MCF 10A (cell line): ENCODE data around the gene TSSC4. TPM values are rescaled to one million over a fixed set of nuclear protein-coding genes. Genes with fewer than 3 reads are reported as not detected.

ENCODE experiments used
- BruUV-seq: library from RNA; stranded (reverse); fragments of 400-500 nt; replicated peaks from 2 replicates; lab custom pipeline; 2021; lab: Mats Ljungman, UMichigan
- CTCF ChIA-PET: fragments of 300-600 bp; sonication (Branson Sonifier 250); formaldehyde crosslinking; extraction: SDS; loops from one replicate; lab custom pipeline; 2021; ENCODE audit warnings: antibody characterized with exemption, inconsistent platforms; lab: Yijun Ruan, JAX
- POLR2A ChIA-PET: fragments of 300-600, 350-650 bp; sonication (Branson Sonifier 250); formaldehyde crosslinking; extraction: SDS; loops from one replicate; lab custom pipeline; 2020; ENCODE audit warnings: antibody characterized with exemption, inconsistent platforms; lab: Yijun Ruan, JAX
- DNase-seq: peaks from one replicate; pipeline ENCODE4 v3.0.0-alpha.2; 2018; ENCODE audit not compliant: unreplicated experiment
- H3K27ac Mint-ChIP-seq: one replicate; pipeline ENCODE4 v1.8.0; 2022; ENCODE audit warnings: mild to moderate bottlenecking, low read depth, mixed read lengths; ENCODE audit not compliant: unreplicated experiment
- H3K27me3 Mint-ChIP-seq: one replicate; pipeline ENCODE4 v1.8.0; 2022; ENCODE audit warnings: mixed read lengths; ENCODE audit not compliant: insufficient read depth, unreplicated experiment
- H3K36me3 Mint-ChIP-seq: one replicate; pipeline ENCODE4 v1.8.0; 2022; ENCODE audit warnings: mild to moderate bottlenecking, moderate library complexity, mixed read lengths; ENCODE audit not compliant: insufficient read depth, unreplicated experiment
- H3K4me1 Mint-ChIP-seq: one replicate; pipeline ENCODE4 v1.8.0; 2022; ENCODE audit warnings: mixed read lengths; ENCODE audit not compliant: insufficient read depth, unreplicated experiment
- H3K4me3 Mint-ChIP-seq: one replicate; pipeline ENCODE4 v1.8.0; 2022; ENCODE audit warnings: mild to moderate bottlenecking, moderate library complexity, mixed read lengths; ENCODE audit not compliant: unreplicated experiment
- H3K9me3 Mint-ChIP-seq: one replicate; pipeline ENCODE4 v1.8.0; 2022; ENCODE audit warnings: mixed read lengths; ENCODE audit not compliant: unreplicated experiment
- intact Hi-C: fragments of 100-400 bp; cut with micrococcal nuclease; formaldehyde crosslinking; loops from 2 replicates; pipeline ENCODE4 v1.14.1; 2022
- total RNA-seq: library from RNA; stranded (reverse); gene quantifications from 2 replicates; pipeline ENCODE4 v1.2.3, GENCODE V29; 2022
- TF ChIP-seq, protein P1 (sequence below): fragments of 200-600 bp; IDR thresholded peaks from one replicate; pipeline ENCODE4 v1.8.0; 2022; ENCODE audit warnings: antibody characterized with exemption, mild to moderate bottlenecking; ENCODE audit not compliant: unreplicated experiment

Gene TSSC4
- total RNA-seq, 1 experiment from 2014 or later = 70.3 TPM

DNA sequence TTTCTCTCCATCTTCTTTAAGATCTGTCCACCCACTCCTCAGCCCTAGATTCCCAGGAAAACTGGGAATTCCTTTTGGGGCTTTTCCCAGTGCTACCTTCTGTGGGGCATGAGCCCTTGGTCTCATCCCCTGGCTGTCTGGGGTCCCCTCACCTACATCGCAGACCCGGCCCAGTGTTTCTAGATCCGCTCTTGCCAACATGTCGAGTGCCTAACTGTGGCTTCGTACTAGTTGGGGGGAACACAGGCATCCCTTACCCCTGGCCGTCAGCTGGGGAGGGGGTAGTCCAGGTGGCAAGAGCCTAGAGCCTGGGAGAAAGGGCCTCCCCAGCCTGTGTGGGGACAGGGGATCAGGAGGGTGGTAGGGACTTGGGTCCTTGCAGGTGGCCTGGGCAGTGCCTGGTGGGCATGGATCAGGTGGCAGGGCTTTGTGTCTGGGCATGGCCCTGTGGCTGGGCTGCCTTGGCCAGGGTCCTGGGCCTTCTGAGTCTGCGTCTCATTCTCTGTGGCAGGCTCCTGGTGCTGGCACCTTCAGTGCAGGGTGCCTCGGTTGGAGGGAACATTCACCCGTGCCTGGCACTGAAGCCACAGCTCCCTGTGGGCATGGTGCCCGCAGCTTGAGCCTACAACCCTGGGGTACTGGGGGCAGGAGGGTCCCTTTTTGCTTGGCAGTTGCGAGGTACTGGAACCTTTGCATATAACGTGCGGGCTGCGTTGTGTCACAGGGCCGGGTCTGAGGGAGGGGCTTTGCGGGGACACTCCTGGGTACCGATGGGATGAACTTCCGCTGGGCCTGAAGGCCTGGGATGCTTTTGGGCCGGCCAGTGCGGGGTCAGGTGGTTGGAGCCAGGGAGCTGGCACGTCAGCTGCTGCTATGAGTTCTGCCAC lies 48.4 kb downstream of the TSSC4 start:
- intact Hi-C loops = no loop called here
- no peaks in the 10 kb centered on the region for H3K9me3 Mint-ChIP-seq
- H3K4me3 Mint-ChIP-seq = no peak overlapping the region
- H3K27ac Mint-ChIP-seq = no peak overlapping the region
- ChIA-PET POLR2A (no interaction called here), CTCF (interaction anchor here (1.2 kb wide), 2 partner anchors 28 to 144 kb away, joined by 3 read pairs; no protein-coding TSS in a partner anchor)
- H3K4me1 Mint-ChIP-seq = no peaks in the 10 kb centered on the region
- no peak for DNase-seq
- H3K27me3 Mint-ChIP-seq = peaks cover under 1% of the 10 kb centered on the region
- no TSS peak for BruUV-seq
- TF ChIP-seq, protein P1, sequence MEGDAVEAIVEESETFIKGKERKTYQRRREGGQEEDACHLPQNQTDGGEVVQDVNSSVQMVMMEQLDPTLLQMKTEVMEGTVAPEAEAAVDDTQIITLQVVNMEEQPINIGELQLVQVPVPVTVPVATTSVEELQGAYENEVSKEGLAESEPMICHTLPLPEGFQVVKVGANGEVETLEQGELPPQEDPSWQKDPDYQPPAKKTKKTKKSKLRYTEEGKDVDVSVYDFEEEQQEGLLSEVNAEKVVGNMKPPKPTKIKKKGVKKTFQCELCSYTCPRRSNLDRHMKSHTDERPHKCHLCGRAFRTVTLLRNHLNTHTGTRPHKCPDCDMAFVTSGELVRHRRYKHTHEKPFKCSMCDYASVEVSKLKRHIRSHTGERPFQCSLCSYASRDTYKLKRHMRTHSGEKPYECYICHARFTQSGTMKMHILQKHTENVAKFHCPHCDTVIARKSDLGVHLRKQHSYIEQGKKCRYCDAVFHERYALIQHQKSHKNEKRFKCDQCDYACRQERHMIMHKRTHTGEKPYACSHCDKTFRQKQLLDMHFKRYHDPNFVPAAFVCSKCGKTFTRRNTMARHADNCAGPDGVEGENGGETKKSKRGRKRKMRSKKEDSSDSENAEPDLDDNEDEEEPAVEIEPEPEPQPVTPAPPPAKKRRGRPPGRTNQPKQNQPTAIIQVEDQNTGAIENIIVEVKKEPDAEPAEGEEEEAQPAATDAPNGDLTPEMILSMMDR = no peak
- no peaks in the 10 kb centered on the region for H3K36me3 Mint-ChIP-seq

DNA sequence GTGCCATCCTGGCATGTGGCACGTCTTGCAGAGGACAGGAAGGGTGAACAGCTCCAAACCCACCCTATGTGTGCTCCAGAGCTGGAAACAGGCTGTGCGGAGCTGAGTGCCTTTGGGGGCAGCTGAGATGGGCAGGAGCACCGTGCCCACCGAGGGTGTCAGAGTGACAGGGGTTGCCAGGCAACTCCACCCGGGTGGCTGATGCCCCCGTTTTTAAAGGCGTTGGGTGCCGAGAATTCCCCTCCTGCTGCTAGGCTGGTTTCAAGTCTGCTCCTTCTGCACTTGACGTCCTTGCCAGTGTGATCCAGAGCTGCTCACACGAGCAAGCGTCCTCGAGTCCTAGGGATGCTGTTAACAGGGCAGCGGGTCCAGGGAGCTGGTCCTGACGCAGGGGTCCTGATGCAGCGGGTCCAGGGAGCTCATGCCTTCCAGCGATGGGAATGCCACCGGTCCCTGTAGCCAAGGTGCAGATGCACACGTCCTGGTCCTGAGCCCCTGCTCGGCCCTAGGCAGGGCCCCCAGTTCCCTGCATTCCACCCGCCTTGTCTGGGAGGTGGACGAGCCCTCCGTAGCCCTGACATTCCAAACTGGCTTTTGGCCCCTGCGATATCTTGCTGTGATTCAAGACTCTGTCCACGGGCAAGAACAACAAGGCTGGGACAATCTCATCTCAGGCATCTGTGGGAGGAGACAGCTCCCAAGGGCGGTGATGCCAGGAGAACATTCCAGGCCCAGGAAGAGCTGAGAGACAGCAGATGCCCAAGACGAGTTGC lies 49.2 kb downstream of the TSSC4 start:
- BruUV-seq = no TSS peak
- ChIA-PET POLR2A (no interaction called here), CTCF (interaction anchor here (0.6 to 1.2 kb wide), 3 partner anchors 29 to 144 kb away, joined by 3 read pairs; no protein-coding TSS in a partner anchor)
- Mint-ChIP-seq H3K27me3 (no peaks in the 10 kb centered on the region), H3K27ac (no peak overlapping the region), H3K36me3 (no peaks in the 10 kb centered on the region), H3K4me1 (no peaks in the 10 kb centered on the region), H3K4me3 (no peak overlapping the region), H3K9me3 (no peaks in the 10 kb centered on the region)
- no peak for DNase-seq
- TF ChIP-seq, protein P1 = no peak
- intact Hi-C loops = no loop called here

DNA sequence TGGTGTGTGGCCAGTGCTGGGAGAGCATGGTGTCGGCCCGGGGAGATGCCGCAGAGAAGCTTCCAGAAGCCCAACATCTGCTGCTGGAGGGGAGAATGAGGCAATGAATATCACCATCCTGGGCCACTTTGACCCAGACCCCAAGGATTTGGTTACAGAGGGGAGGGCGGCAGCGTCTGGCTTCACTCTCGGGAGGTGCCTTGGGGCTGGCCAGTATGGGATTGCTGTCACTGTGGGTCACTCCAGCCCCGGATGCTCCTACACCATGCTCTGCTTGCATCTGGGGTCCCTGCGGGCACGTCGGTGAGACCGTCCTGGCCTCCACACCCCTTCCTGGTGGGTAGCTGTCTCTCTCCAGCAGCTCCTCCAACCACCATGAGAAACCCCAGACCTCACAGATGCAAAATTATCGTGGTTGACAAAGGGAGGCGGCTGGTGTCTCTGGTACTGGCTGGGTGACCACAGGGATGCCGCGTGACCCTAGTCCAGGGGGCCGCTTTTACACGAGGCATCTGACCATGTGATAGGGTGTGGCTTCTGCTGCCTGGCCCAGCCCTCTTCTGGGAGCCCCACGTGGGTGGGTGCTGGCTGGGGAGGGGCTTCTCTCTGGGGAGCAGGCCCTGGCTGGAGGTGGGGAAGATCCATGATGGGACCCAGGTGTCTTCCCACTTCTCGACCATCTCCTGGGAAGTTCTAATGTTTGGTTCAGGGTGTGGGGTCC lies 49.9 kb downstream of the TSSC4 start:
- TF ChIP-seq, protein P1 = no peak
- Mint-ChIP-seq H3K36me3 (no peaks in the 10 kb centered on the region), H3K27ac (no peak overlapping the region), H3K9me3 (no peaks in the 10 kb centered on the region), H3K27me3 (no peaks in the 10 kb centered on the region), H3K4me3 (no peak overlapping the region), H3K4me1 (no peaks in the 10 kb centered on the region)
- no TSS peak for BruUV-seq
- CTCF ChIA-PET = interaction anchor here (0.6 to 1.2 kb wide), 2 partner anchors 30 to 116 kb away, joined by 3 read pairs; no protein-coding TSS in a partner anchor
- no peak for DNase-seq
- intact Hi-C loops = no loop called here
- POLR2A ChIA-PET = no interaction called here
